Ishikawa (cell line): ENCODE measurements around the gene CIT.

Experiments
- CEBPB ChIP-seq: IDR thresholded peaks from 2 replicates; pipeline ENCODE4 v1.6.1; 2012
- CREB1 ChIP-seq: IDR thresholded peaks from 2 replicates; pipeline ENCODE4 v1.6.1; 2012; ENCODE audit warnings: low read depth
- EGR1 ChIP-seq: IDR thresholded peaks from 2 replicates; pipeline ENCODE4 v1.6.1; 2012
- EP300 ChIP-seq: IDR thresholded peaks from 2 replicates; pipeline ENCODE4 v1.6.1; 2012; ENCODE audit warnings: borderline replicate concordance
- FOXM1 ChIP-seq: IDR thresholded peaks from 2 replicates; pipeline ENCODE4 v1.6.1; 2012; ENCODE audit warnings: low read depth, borderline replicate concordance
- MAX ChIP-seq: IDR thresholded peaks from 2 replicates; pipeline ENCODE4 v1.6.1; 2012
- NFIC ChIP-seq: IDR thresholded peaks from 2 replicates; pipeline ENCODE4 v1.6.1; 2012
- RAD21 ChIP-seq: IDR thresholded peaks from 2 replicates; pipeline ENCODE4 v1.6.1; 2012; ENCODE audit warnings: low read depth
- REST ChIP-seq: IDR thresholded peaks from 2 replicates; pipeline ENCODE4 v1.6.1; 2012; ENCODE audit warnings: low read depth, mild to moderate bottlenecking
- TAF1 ChIP-seq: IDR thresholded peaks from 2 replicates; pipeline ENCODE4 v1.6.1; 2012; ENCODE audit warnings: low read depth, mild to moderate bottlenecking
- TCF12 ChIP-seq: IDR thresholded peaks from 2 replicates; pipeline ENCODE4 v1.6.1; 2012; ENCODE audit warnings: low read depth
- TEAD4 ChIP-seq: IDR thresholded peaks from 2 replicates; pipeline ENCODE4 v1.6.1; 2012
- YY1 ChIP-seq: IDR thresholded peaks from 2 replicates; pipeline ENCODE4 v1.6.1; 2012; ENCODE audit warnings: low read depth
- ZBTB7A ChIP-seq: IDR thresholded peaks from 2 replicates; pipeline ENCODE4 v1.6.1; 2012; ENCODE audit warnings: low read depth

- TF ChIP-seq MAX: no peak
- no peak for TF ChIP-seq EP300
- no peak for TF ChIP-seq EGR1
- no peak for TF ChIP-seq TAF1
- no peak for TF ChIP-seq YY1
- TF ChIP-seq REST: no peak
- no peak for TF ChIP-seq CEBPB
- no peak for TF ChIP-seq TCF12
- TF ChIP-seq NFIC: no peak
- TF ChIP-seq RAD21: no peak
- TF ChIP-seq FOXM1: no peak
- TF ChIP-seq ZBTB7A: no peak
- TF ChIP-seq CREB1: no peak
- no peak for TF ChIP-seq TEAD4
Observed at GRCh38 chr12:119714614-119715267, 162.4 kb downstream of the CIT start.
